GM21423 (cell line): ENCODE measurements around the gene NREP.

ENCODE experiments used
- ATAC-seq: cut with Tn5 transposase; IDR thresholded peaks from one replicate; pipeline ENCODE4 v1.9.1; 2021; ENCODE audit warnings: mild to moderate bottlenecking, moderate library complexity; ENCODE audit not compliant: unreplicated experiment

Gene NREP, protein sequence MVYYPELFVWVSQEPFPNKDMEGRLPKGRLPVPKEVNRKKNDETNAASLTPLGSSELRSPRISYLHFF

DNA sequence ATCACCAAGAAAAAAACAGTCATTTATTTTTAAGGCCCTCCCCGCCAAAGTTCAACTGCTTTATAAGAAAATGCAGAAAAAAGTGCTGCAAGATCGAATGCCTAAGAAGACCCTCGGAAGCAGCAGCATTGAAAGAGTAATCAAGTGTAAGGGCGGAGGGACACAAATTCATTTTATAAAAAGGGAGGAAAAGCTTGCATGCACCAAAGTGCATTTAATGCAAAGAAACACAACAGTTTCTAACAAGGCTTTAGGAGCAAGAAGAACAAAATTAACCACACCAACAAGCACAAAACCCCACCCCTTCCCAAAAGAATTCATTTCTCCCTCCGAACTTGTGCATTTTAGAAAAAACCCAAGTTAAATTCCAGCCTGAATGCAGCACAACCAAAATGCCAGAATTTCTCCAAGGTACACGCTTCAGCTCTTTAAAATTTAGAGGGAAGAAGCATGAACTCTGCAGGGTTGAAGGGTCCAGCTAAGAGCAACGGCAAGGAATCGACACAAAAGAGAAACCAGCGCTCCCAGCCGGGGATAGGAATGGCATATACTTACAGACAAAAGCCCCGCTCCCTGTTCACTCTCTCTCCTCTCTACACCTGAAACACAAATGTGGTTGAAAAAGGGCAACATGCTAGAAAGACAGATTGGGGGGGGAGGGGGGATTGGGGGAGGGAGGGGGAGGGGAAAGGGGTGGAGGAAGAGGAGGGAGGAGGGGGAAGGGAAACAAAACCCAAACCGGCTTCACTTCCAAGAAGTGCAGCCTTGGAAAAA lies at the start of gene NREP:
Gene NREP, minus strand, starts transcription at position 614 of the 774 bp plus-strand sequence. CDS start 1,422 bp downstream, outside the sequence.
- peak; percentile 8 for ATAC-seq

DNA sequence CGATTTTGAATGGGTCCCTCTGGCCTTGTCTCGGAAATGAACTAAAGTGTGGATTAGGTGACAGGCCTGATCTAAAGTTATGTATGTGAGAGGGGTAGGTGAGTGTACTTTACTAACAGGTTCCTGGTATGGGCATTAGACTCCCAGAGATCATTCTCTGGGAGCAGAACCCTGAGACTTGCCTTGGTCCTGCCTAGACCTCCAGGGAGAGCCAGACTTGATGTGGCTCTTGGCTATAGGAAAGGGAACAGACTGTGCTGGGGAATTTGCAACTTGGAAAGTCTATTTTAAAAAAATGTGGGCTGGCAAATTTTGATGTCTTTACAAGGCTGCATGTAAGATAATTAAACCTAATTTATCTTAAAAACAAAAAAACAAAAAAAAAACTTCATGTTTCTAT lies 49.8 kb upstream of the NREP start:
- no peak for ATAC-seq

DNA sequence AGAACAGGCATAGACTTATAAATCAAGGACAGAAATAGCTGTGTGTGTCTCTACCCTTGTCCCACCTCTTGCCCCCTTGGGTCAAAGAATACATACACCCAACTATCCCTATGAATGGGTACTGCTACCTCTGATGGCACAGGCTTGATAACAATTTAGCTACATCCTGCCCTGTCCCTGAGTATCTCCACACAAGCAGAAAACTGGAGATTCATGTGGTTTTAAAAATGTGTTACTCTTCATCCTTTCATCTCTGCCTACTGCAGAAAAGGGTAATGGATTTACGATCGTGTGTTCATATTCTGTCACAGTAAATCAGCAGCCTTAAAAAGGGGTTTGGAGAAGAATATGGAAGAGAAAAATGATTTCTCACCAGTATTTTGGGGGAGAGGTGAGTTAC lies 49.2 kb upstream of the NREP start:
- ATAC-seq = no peak

DNA sequence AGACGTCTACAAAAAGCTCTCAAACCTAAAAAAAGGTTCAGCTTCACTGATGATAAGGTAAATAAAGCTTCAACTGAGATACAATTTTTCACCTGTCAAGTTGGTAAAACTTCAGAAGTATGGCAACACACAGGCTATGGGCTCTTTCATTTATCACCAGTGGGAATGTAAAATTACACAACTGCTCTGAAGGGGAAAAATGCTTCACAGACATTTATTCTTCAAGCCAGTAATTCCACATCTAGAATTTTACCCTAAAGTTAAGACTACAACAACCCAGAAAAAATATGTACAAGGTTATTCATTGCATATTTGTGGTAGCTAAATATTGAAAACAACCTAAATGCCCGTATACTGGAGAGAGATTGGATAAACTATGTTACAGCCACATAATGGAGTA lies 48.1 kb upstream of the NREP start:
- no peak for ATAC-seq

DNA sequence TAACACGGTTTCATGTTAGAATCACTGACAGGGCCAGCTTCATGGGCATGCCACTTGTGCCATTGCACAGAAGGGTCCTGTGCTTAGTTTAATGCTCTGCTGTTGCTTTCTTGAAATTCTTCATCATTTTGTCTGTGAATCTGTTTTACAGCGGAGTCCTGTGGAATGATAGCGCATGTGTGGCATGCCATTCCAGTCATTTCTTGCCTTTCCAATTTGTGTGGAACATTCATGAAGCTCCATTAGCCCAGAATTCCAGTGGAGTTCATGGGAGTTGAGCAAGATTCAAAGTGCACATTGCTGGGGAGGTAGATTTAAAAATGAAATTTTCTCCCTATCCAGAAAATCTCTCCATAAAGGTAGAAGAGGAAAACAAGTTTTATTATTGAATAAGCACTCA lies 43.4 kb upstream of the NREP start:
- no peak for ATAC-seq

DNA sequence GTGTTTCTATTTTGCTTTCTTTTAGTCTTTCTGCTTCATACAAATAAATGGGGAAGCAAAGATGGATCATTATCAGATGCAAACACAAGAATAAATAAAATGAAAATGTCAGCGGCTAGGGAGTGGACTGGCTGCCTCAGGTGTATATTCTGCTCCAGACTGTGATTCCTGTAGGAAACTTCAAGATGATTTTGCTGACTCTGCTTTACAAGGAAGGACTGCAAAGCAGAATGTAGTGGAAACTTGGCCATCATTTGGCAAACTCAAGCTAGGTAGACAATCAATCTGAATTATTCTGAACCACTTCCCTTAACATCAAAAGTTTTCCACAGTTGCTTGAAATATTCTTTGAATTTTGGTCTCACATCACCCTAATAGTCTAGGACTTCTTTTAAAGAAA lies 38.1 kb upstream of the NREP start:
- ATAC-seq = no peak

DNA sequence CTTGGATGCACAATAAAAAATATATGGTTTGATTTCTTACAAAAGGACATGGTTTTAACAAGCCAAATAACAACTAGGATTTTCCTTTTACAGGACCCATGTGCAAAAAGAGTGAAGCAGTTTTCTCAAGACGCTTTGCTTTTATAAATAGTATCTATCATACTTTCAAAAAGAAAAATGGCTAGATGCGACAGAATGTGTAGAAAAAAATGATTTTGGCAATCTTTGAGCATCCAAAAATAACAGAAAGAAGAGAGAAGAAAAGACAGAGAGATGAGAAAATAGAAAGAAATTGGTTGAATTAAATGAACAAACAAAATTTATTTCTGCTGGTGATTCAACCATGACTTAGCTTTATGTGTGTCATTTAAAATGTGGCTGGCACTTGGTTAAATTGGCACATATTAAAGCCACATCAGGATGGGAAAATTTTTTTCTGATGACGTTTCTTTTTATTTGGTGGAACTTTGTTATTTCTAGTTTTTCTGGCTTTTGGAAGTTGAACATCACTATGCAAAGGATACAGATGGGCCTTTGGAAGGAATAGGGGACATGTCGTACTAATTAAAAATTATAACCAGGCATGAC lies 35.6 kb upstream of the NREP start:
- no peak for ATAC-seq

DNA sequence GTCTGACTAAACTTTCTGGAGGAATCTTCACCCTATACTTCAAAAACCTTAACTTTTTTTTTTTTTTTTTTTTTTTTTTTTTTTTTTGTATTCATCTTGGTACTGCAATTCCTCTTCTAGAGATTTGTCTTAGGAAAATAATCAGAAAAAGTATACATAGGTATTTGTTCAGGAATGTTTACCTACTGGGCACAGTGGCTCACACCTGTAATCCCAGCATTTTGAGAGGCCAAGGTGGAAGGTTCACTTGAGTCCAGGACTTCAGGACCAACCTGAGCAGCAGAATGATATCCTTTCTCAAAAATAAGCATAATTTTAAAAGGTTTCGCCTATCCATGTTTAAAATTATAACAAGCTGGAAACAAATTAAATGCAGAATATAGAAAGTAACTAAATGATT lies 33.3 kb upstream of the NREP start:
- no peak for ATAC-seq

DNA sequence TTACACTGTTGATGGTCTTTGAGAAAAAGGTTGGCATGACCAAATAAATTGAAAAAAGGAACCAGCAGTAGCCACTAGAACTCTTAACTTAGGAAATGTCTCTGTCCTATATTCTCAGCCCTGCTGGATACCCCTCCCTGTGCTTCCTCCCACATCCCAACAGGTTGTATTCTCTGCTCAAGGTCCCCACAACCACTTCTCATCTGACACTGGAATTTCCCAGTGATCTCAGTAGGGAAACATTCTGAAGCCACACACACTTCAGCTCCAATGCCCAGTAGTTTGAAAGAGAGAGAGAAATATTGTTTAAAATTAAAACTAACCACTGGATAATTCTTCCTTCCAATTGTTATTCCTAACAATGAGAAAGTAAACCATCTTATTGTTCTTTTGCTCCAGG lies 30.0 kb upstream of the NREP start:
- ATAC-seq = no peak

DNA sequence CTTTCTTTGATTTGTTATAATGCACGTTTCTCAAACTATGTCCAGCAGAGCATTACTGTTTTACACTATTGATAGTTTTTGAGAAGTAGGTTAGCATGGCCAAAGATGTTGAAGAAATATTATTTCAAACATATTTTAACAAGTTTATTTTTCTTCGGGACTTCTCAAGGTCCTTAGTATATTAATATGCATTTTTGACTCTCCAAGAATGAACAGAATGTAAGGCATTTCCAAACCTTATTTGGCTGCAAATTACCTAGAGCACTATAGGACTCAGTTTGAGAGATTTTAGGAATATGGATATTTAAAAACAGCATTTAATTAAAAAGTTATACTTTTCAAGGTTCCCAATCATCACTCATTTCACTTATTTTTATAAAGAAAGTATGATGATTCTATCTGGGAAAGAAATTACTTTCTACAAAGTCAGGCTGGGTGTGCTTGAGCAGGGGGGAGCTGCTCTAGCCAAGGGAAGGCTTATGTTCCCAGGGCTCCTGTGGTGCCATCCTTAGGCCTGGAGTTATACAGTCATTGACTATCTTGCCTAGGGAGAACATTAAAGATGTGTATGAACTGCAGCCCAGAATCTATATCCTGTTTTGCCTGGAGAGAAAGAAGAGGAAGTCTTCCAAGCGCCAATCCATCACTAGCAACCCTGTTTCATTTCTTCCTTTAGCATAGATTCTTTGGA lies 27.6 kb upstream of the NREP start:
- ATAC-seq = no peak

DNA sequence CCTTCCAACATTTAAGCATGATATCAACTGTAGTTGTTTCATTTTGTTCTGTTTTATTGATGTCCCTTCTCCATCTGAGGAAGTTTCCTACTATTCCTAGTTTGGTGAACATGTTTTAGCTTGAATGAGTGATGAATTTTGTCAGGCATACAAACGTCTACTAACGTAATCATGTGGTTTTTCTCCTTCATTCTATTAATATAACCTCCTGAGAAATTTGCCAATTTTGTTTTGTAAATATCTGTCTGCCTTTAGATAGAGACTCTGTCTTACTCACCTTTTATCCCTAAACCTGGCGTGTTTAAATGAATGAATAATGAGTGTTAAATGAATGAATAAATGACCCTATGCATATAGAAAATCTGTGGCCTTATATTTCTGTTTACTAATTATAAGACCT lies 26.5 kb upstream of the NREP start:
- no peak for ATAC-seq

DNA sequence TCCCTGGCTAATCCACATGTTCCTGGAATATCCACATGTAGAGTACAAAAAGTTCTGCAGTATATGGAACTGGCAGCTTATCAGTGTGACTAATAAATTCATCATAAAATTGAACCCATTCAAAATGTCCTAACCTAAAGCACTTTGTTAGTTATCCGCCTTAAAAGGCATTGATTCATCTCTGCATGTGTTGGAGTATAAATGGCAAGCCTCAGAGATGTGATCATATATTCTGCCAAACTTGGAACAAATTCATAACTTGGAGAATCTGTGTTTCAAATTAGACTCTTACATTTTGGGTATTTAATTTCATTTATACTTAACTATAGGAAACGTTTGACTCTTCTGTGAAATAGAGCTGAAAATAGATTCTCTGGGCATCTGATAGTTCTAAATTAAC lies 25.2 kb upstream of the NREP start:
- ATAC-seq = no peak

DNA sequence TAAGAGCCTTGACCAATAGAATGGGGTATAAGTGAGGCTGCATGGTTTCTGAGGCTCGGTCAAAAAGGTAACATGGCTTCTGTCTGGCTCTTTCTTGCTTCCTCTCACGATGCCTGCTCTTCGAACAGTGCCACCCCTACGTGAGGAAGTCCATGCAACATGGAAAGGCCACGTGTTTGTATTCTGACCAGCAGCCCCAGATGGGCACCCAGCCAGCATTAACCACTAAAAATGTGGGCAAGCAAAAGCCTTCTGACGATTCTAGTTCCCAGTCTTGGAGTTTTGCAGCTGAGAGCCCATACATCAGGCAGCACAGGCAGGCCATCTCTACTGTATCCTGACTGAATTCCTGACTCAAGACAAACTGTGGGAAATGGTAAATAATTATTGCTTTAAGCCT lies 24.2 kb upstream of the NREP start:
- no peak for ATAC-seq

DNA sequence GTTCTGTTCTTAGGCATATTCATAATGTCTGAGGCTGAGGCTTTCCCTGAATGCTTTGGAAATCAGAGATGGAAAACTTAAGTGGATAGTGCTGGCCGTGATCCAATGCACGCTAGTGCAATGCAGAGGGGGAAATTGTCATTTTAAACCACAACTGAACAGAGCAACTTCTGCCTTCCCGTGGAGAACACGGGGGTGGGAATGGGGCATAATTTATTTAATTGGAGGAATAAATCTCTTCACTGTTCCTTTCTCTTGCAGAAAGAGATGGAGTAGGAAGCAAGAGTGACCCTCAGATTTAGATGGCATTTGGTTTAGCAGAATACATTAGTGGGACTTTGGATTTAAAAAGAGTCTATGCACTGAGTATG lies 22.9 kb upstream of the NREP start:
- no peak for ATAC-seq

DNA sequence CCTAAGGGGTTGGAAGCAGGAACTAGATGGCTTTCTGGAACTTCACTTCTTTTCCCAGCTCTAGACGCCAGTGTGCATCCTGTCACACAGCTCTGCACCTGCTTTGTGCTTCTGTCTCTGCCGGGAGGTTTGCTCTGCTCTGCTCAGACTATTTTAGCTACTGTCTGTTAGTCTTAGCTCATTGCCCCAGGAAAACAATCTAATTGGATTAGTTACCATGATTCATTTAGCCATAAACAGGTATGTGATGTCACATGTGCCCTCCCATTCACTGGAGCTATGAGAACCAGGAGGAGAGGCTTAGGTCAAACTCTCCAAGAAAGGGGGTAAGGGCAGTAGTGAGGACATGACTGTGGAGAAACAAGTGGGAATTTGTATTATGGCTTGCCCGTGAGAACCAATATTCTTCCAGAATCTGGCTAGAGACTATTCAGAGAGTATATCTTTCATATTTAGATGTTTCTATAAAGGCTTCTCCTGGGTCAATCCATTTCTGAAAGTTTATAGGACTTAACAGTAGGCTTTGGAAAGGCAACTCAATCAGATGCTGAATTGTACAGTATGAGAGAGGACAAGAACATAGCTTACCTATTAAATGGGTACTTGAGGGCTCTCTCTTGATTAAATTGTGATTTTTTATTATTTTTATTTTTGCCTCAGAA lies 22.4 kb upstream of the NREP start:
- ATAC-seq = no peak

DNA sequence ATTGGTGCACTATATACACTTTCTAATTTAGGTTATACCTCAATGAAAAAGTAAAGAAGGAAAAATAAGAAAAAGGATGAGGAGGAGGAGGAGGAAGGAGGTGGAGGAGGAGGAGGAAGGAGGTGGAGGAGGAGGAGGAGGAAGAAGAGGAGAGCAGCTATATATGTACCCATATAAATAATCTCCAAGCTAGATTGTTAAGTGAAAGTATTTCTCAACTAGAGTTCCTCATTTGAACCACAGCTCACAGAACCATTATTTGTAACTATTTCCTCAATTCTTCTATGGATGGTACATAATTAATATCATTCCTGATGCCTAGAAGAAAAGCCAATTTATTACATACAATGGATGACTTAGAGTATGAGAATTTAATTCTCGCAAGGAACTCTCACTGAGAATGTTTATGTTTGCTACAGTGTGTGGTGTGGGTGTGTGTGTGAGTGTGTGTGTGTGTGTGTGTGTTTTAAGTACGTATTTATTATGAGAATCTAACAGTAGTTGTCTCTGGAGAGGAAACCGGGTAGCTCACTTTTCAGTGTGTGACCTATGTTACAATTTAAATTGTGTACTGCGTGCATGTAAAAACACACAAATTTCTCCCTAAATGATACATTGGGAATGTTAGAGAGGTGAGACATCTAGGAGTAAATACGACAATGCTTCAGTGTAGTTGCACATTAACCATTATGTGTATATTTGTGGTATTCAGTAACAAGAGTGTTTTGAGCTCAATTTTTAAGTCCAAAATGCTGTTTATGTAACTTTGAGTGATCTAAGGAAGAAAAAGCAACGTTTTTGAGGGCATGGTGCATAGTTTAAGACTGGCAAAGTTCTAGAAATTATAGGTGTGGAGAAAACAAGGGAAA lies 20.2 kb upstream of the NREP start:
- no peak for ATAC-seq

DNA sequence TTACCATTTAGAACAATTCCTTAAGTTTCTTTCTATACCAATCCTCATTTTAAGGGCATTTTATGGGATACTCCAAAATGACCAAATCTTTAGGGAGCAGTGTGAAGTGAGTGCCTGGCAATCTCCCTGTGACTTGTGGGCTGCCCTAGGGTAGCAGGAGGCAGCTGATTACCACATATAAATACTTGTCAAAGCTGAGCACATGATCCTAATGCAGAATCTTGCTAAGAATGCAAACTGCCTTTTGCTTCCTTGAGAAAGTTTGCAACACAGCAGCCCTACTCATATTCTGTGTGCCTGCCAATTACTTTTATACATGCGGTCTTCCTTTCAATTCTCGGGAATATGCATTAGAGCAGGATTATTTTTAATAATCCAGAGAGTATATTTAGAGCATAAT lies 18.2 kb upstream of the NREP start:
- ATAC-seq = no peak

DNA sequence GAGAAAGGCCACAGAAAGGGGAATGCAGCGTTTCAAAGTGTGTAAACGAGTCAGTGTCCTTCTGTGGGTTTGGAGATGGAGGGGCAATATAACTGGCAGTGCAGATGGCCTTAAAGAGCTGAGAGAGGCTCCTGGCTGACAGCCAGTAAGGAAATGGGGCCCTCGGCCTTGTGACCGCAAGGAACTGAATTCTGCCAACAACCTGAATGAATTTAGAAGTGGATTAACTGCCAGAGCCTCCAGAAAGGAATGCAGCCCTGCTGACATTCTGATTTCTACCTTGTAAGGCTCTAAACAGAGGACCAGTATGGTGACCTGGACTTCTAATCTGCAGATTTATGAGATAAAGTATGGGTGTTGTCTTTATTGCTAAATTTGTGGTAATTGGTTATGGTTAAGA lies 17.5 kb upstream of the NREP start:
- ATAC-seq = no peak

DNA sequence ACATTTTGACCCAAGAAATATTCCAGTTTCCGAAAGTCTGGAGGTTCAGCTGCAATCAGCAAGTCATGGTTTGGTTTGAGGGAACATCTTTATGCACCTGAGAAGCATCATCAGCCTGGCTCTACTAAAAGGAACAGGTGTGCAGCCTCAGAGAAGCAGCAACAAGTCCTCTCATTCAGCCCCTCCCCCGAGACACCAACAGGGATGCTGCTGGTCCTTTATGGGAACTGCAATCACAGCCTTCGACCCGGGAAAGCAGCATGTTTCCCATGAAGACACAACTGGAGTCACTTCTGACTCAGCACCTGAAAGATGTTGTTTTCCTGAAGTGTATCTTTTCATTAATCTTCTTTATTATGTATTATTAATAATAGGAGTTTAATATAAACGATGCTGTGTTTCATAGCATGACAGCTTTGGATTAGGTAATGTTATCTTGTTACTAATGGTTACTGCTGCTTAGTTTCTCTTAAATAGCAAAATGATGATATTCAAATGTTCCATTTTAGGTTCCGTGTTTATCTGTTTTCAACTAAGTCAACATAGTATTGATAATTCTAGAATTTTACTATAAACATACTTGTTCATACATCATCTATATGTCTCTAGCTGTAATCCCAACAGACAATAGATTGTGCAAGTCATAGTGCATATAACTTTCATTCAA lies 15.6 kb upstream of the NREP start:
- no peak for ATAC-seq

DNA sequence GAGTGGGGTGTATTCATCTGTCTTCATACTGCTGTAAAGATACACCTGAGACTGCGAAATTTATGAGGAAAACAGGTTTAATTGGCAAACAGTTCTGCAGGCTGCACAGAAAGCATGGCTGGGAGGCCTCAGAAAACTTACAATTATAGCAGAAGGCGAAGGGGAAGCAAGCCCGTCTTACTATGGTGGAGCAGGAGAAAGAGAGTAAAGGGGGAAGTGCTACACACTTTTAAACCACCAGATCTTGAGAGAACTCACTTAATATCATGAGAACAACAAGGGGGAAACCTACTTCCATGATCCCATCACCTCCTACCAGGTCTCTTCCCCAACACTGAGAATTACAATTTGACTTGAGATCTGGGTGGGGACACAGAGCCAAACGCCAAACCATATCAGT lies 12.5 kb upstream of the NREP start:
- no peak for ATAC-seq
